ENCODE data around the gene HSPA12A.

DNA sequence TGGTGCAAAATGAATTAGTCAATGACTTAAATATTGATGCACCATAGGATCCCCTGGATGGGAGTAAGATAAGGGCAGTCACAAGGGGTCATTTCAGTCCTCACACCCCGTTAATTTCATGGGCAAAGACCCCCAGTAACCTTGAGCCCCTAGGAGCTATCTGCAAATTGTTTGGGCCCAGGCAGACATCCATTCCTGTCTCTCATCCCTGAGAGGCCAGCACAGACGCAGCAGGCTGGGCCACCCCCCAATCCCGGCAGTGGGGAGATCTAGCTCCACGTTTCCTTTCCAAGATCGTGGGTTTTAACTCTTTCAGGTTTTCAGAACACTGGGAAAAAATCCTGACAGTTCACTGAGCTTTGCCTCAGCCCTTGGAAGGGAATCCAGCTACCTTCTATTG lies 81.5 kb downstream of the HSPA12A start:
- TF ChIP-seq CTCF (conservative IDR thresholded peaks at IDR 0.05; ENCODE audit: low read depth, low read length), result no peak
- no peak for TF ChIP-seq EZH2 (IDR thresholded peaks at IDR 0.05; ENCODE audit: borderline replicate concordance, low read depth, low read length, poor library complexity, severe bottlenecking)

Measured in A673 (cell line).